Liver (tissue), 9 donors: Measurements from ENCODE around the gene AK5. TPM values are rescaled to one million over a fixed set of nuclear protein-coding genes. Genes with fewer than 3 reads are reported as not detected.

ENCODE experiments used
- DNase-seq: peaks from one replicate; pipeline ENCODE4 v3.0.0-alpha.2; 2017; ENCODE audit warnings: low spot score
- H3K27ac ChIP-seq, 2 donors: one replicate each; pipeline ENCODE4 v1.7.0; 2013; ENCODE audit warnings: inconsistent platforms in 2 of 2, low read length in 2 of 2, control low read depth in 1 of 2, low read depth in 1 of 2, mild to moderate bottlenecking in 1 of 2
- H3K27me3 ChIP-seq, 4 donors: one replicate each; pipeline versions ENCODE4 v1.6.1 to v1.7.0; 2013; ENCODE audit warnings: low read length in 3 of 4, inconsistent platforms in 1 of 4, mild to moderate bottlenecking in 1 of 4, moderate library complexity in 1 of 4; ENCODE audit not compliant: control insufficient read depth in 4 of 4, insufficient read depth in 4 of 4
- H3K36me3 ChIP-seq, 4 donors: one replicate each; pipeline versions ENCODE4 v1.6.1 to v1.7.0; 2013; ENCODE audit warnings: low read length in 3 of 4, mild to moderate bottlenecking in 3 of 4, low read depth in 1 of 4, moderate library complexity in 1 of 4; ENCODE audit not compliant: control insufficient read depth in 4 of 4, insufficient read depth in 3 of 4
- H3K4me1 ChIP-seq, 4 donors: one replicate each; pipeline versions ENCODE4 v1.6.1 to v1.7.0; 2013; ENCODE audit warnings: low read length in 3 of 4, mild to moderate bottlenecking in 3 of 4, moderate library complexity in 1 of 4; ENCODE audit not compliant: control insufficient read depth in 4 of 4, insufficient read depth in 4 of 4
- H3K4me3 ChIP-seq, 3 donors: one replicate each; pipeline versions ENCODE4 v1.6.1 to v1.7.0; 2013; ENCODE audit warnings: low read length in 3 of 3, control low read depth in 1 of 3, low read depth in 1 of 3, mild to moderate bottlenecking in 1 of 3
- H3K9ac ChIP-seq, 2 donors: one replicate each; pipeline ENCODE4 v1.7.0; 2013; ENCODE audit warnings: low read length in 2 of 2, mild to moderate bottlenecking in 2 of 2, moderate library complexity in 2 of 2, control low read depth in 1 of 2, low read depth in 1 of 2
- H3K9me3 ChIP-seq, 4 donors: one replicate each; pipeline versions ENCODE4 v1.6.1 to v1.7.0; 2013; ENCODE audit warnings: low read length in 3 of 4; ENCODE audit not compliant: control insufficient read depth in 4 of 4
- EGR1 ChIP-seq, 2 donors: IDR thresholded peaks; 2 replicates each; pipeline ENCODE4 v1.6.1; 2016 to 2018; ENCODE audit warnings: antibody characterized with exemption in 2 of 2, low read depth in 2 of 2
- FOXA1 ChIP-seq: IDR thresholded peaks from 2 replicates; pipeline ENCODE4 v1.6.1; 2016; ENCODE audit warnings: antibody characterized with exemption
- FOXA2 ChIP-seq: IDR thresholded peaks from 2 replicates; pipeline ENCODE4 v1.6.1; 2016; ENCODE audit warnings: antibody characterized with exemption
- GABPA ChIP-seq, 2 donors: IDR thresholded peaks in 1 of 2; conservative IDR thresholded peaks in 1 of 2; 2 replicates each; pipeline ENCODE4 v1.6.1; 2016; ENCODE audit warnings: antibody characterized with exemption in 2 of 2, mild to moderate bottlenecking in 1 of 2, moderate library complexity in 1 of 2
- HNF4A ChIP-seq, 2 donors: conservative IDR thresholded peaks; 2 replicates each; pipeline ENCODE4 v1.6.1; 2016; ENCODE audit warnings: antibody characterized with exemption in 2 of 2, mild to moderate bottlenecking in 2 of 2
- HNF4G ChIP-seq: IDR thresholded peaks from 2 replicates; pipeline ENCODE4 v1.6.1; 2016; ENCODE audit warnings: antibody characterized with exemption
- JUND ChIP-seq, 2 donors: IDR thresholded peaks; 2 replicates each; pipeline ENCODE4 v1.6.1; 2016; ENCODE audit warnings: antibody characterized with exemption in 2 of 2
- NR2F2 ChIP-seq: IDR thresholded peaks from 2 replicates; pipeline ENCODE4 v1.6.1; 2016; ENCODE audit warnings: antibody characterized with exemption
- RXRA ChIP-seq, 2 donors: IDR thresholded peaks; 2 replicates each; pipeline ENCODE4 v1.6.1; 2017 to 2018; ENCODE audit warnings: antibody characterized with exemption in 2 of 2, mild to moderate bottlenecking in 1 of 2
- SP1 ChIP-seq: IDR thresholded peaks from 2 replicates; pipeline ENCODE4 v1.6.1; 2018; ENCODE audit warnings: antibody characterized with exemption, mild to moderate bottlenecking
- TAF1 ChIP-seq: conservative IDR thresholded peaks from 2 replicates; pipeline ENCODE4 v1.6.1; 2016; ENCODE audit warnings: antibody characterized with exemption, mild to moderate bottlenecking
- YY1 ChIP-seq: IDR thresholded peaks from 2 replicates; pipeline ENCODE4 v1.6.1; 2016; ENCODE audit warnings: antibody characterized with exemption, mild to moderate bottlenecking
- WGBS: extraction: QIAGEN DNeasy Blood & Tissue Kit; methylation state at CpG from one replicate; pipeline ENCODE4 v1.1.7; 2013; 5-methylcytosine and 5-hydroxymethylcytosine counted together
- polyA plus RNA-seq, 2 donors: library from polyadenylated mRNA; stranded (reverse) in 1 of 2; unstranded in 1 of 2; fragments of 200-250 nt in 1 of 2; fragments of >200 nt in 1 of 2; fragmentation: Nextera tagmentation in 1 of 2; extraction: Ambion mirVana in 1 of 2; gene quantifications; one replicate each; pipeline versions ENCODE4 v1.2.1 to v1.2.3, GENCODE V29; 2013 to 2015
- total RNA-seq, 2 donors: library from RNA; depleted of rRNA; stranded (reverse); fragments of >200 nt; gene quantifications; one replicate each; pipeline ENCODE4 v1.2.3, GENCODE V29; 2014
- TF ChIP-seq, protein P1 (sequence below): IDR thresholded peaks from 2 replicates; pipeline ENCODE4 v1.6.1; 2016; ENCODE audit warnings: antibody characterized with exemption
- TF ChIP-seq, protein P2 (sequence below): fragments of 150-350 bp; IDR thresholded peaks from 2 replicates; pipeline ENCODE4 v1.5.1; 2017; ENCODE audit warnings: improper control_type of control experiment, low read depth, low read length; ENCODE audit not compliant: missing input control
- TF ChIP-seq, protein P3 (sequence below): IDR thresholded peaks from 2 replicates; pipeline ENCODE4 v1.6.1; 2016; ENCODE audit warnings: antibody characterized with exemption, mild to moderate bottlenecking
- TF ChIP-seq, protein P4 (sequence below): IDR thresholded peaks from 2 replicates; pipeline ENCODE4 v1.6.1; 2016; ENCODE audit warnings: antibody characterized with exemption
- TF ChIP-seq, protein P5 (sequence below): IDR thresholded peaks from 2 replicates; pipeline ENCODE4 v1.6.1; 2016; ENCODE audit warnings: antibody characterized with exemption
- donor health status: healthy.
- donor health status: healthy.
- donor health status: healthy.
- donor health status: healthy.
- donor health status: healthy.

AK5 gene
- total and polyA plus RNA-seq, 4 donors: 0.12 to 0.33 (median 0.23) TPM

DNA sequence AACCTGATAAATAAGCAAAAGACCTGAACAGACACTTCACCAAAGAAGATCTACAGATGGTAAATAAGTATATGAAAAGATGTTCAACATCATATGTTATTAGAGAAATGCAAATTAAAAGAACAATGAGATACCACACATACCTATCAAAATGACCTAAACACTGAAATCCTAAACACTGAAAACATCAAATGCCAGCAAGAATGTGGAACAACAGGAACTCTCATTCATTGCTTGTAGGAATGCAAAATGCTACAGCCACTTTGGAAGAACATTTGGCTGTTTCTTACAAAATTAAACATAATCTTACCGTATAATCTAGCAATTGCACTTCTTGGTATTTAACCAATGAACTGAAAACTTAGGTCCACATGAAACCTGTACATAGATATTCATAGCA lies 47.7 kb upstream of the AK5 start:
- DNase-seq: no peak
- peaks cover 0 to 3% (median 0%) of the 10 kb centered on the region in 4 donors for H3K27me3 ChIP-seq
- no peak overlapping the region for H3K27ac ChIP-seq
- no peak overlapping the region for H3K4me3 ChIP-seq
- no peaks in the 10 kb centered on the region for H3K4me1 ChIP-seq
- TF ChIP-seq HNF4G: no peak
- TF ChIP-seq FOXA2: no peak
- no peak for TF ChIP-seq YY1
- TF ChIP-seq, protein P1, sequence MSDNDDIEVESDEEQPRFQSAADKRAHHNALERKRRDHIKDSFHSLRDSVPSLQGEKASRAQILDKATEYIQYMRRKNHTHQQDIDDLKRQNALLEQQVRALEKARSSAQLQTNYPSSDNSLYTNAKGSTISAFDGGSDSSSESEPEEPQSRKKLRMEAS: no peak
- TF ChIP-seq SP1: no peak
- TF ChIP-seq, protein P2, sequence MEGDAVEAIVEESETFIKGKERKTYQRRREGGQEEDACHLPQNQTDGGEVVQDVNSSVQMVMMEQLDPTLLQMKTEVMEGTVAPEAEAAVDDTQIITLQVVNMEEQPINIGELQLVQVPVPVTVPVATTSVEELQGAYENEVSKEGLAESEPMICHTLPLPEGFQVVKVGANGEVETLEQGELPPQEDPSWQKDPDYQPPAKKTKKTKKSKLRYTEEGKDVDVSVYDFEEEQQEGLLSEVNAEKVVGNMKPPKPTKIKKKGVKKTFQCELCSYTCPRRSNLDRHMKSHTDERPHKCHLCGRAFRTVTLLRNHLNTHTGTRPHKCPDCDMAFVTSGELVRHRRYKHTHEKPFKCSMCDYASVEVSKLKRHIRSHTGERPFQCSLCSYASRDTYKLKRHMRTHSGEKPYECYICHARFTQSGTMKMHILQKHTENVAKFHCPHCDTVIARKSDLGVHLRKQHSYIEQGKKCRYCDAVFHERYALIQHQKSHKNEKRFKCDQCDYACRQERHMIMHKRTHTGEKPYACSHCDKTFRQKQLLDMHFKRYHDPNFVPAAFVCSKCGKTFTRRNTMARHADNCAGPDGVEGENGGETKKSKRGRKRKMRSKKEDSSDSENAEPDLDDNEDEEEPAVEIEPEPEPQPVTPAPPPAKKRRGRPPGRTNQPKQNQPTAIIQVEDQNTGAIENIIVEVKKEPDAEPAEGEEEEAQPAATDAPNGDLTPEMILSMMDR: no peak
- TF ChIP-seq, protein P3, sequence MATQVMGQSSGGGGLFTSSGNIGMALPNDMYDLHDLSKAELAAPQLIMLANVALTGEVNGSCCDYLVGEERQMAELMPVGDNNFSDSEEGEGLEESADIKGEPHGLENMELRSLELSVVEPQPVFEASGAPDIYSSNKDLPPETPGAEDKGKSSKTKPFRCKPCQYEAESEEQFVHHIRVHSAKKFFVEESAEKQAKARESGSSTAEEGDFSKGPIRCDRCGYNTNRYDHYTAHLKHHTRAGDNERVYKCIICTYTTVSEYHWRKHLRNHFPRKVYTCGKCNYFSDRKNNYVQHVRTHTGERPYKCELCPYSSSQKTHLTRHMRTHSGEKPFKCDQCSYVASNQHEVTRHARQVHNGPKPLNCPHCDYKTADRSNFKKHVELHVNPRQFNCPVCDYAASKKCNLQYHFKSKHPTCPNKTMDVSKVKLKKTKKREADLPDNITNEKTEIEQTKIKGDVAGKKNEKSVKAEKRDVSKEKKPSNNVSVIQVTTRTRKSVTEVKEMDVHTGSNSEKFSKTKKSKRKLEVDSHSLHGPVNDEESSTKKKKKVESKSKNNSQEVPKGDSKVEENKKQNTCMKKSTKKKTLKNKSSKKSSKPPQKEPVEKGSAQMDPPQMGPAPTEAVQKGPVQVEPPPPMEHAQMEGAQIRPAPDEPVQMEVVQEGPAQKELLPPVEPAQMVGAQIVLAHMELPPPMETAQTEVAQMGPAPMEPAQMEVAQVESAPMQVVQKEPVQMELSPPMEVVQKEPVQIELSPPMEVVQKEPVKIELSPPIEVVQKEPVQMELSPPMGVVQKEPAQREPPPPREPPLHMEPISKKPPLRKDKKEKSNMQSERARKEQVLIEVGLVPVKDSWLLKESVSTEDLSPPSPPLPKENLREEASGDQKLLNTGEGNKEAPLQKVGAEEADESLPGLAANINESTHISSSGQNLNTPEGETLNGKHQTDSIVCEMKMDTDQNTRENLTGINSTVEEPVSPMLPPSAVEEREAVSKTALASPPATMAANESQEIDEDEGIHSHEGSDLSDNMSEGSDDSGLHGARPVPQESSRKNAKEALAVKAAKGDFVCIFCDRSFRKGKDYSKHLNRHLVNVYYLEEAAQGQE: no peak
- no peak for TF ChIP-seq RXRA (IDR thresholded peaks at IDR 0.05)
- no peak for TF ChIP-seq JUND (IDR thresholded peaks at IDR 0.05)
- TF ChIP-seq EGR1 (IDR thresholded peaks at IDR 0.05; ENCODE audit: low read depth in 2 of 2): no peak
- TF ChIP-seq, protein P4, sequence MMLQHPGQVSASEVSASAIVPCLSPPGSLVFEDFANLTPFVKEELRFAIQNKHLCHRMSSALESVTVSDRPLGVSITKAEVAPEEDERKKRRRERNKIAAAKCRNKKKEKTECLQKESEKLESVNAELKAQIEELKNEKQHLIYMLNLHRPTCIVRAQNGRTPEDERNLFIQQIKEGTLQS: no peak
- no peak for TF ChIP-seq FOXA1
- TF ChIP-seq NR2F2: no peak
- TF ChIP-seq GABPA (IDR thresholded peaks at IDR 0.05 in 1 of 2, conservative IDR thresholded peaks at IDR 0.05 in 1 of 2): no peak
- TF ChIP-seq, protein P5, sequence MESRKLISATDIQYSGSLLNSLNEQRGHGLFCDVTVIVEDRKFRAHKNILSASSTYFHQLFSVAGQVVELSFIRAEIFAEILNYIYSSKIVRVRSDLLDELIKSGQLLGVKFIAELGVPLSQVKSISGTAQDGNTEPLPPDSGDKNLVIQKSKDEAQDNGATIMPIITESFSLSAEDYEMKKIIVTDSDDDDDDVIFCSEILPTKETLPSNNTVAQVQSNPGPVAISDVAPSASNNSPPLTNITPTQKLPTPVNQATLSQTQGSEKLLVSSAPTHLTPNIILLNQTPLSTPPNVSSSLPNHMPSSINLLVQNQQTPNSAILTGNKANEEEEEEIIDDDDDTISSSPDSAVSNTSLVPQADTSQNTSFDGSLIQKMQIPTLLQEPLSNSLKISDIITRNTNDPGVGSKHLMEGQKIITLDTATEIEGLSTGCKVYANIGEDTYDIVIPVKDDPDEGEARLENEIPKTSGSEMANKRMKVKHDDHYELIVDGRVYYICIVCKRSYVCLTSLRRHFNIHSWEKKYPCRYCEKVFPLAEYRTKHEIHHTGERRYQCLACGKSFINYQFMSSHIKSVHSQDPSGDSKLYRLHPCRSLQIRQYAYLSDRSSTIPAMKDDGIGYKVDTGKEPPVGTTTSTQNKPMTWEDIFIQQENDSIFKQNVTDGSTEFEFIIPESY: no peak
- no peak for TF ChIP-seq HNF4A (conservative IDR thresholded peaks at IDR 0.05)
- peaks cover 0 to 2% (median 0%) of the 10 kb centered on the region in 4 donors for H3K9me3 ChIP-seq
- no peaks in the 10 kb centered on the region for H3K36me3 ChIP-seq
- H3K9ac ChIP-seq: no peak overlapping the region
- 90% methylated on average over 1 of the region's 1 CpG for WGBS

DNA sequence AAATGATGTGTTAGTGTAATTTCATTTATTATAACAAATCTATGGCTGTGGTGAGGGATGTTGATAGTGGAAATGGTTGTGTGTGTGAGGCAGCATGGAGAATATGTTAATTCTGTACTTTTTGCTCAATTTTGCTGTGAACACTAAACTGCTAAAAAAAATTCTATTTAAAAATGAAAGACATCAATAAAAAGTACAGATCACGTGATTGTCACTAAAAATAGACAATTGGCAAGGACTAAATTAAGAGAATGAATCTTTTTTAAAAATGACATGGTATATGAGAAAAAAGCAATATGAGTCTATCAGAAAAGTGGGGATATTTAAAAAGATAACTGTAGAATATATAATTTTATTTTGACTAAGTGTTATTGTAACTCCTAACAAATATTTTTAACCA lies 46.9 kb upstream of the AK5 start:
- Histone ChIP-seq H3K4me1 (no peaks in the 10 kb centered on the region), H3K27me3 (peaks cover 0 to 3% (median 0%) of the 10 kb centered on the region in 4 donors), H3K9me3 (peaks cover 0 to 2% (median 0%) of the 10 kb centered on the region in 4 donors), H3K27ac (no peak overlapping the region), H3K36me3 (no peaks in the 10 kb centered on the region), H3K9ac (no peak overlapping the region), H3K4me3 (no peak overlapping the region)
- TF ChIP-seq FOXA2 (no peak), YY1 (no peak), RXRA (IDR thresholded peaks at IDR 0.05) (no peak), HNF4G (no peak), TAF1 (no peak), FOXA1 (no peak), NR2F2 (no peak), JUND (IDR thresholded peaks at IDR 0.05) (no peak), HNF4A (conservative IDR thresholded peaks at IDR 0.05) (no peak)
- TF ChIP-seq, protein P2: no peak
- TF ChIP-seq, protein P1: no peak
- no peak for DNase-seq
- 35% methylated on average over 1 of the region's 1 CpG for WGBS
